ENCODE data around the gene TMEM248.

DNA sequence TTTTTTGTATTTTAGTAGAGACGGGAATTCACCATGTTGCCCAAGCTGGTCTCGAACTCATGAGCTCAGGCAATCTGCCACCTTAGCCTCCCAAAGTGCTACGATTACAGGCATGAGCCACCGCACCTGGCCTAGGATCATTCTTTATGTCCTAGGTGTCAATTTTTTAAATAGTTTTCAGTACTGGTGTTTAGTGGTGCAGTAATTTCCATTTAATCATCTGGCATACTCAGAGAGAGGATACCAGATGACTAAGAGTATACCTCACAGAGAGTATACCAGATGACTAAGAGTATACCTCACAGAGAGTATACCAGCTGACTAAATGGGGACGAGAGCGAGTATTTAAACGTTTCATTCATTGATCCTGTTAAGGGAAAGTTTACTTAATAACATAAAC, 37.3 kb upstream of the TMEM248 start:
- TF ChIP-seq, protein P1, sequence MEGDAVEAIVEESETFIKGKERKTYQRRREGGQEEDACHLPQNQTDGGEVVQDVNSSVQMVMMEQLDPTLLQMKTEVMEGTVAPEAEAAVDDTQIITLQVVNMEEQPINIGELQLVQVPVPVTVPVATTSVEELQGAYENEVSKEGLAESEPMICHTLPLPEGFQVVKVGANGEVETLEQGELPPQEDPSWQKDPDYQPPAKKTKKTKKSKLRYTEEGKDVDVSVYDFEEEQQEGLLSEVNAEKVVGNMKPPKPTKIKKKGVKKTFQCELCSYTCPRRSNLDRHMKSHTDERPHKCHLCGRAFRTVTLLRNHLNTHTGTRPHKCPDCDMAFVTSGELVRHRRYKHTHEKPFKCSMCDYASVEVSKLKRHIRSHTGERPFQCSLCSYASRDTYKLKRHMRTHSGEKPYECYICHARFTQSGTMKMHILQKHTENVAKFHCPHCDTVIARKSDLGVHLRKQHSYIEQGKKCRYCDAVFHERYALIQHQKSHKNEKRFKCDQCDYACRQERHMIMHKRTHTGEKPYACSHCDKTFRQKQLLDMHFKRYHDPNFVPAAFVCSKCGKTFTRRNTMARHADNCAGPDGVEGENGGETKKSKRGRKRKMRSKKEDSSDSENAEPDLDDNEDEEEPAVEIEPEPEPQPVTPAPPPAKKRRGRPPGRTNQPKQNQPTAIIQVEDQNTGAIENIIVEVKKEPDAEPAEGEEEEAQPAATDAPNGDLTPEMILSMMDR (IDR thresholded peaks at IDR 0.05; ENCODE audit: control extremely low read depth in 1 of 3, insufficient read depth in 1 of 3, low read depth in 1 of 3, low read length in 3 of 3) = no peak
- TF ChIP-seq TEAD4 (IDR thresholded peaks at IDR 0.05; ENCODE audit: low read depth, low read length) (no peak), GTF2F1 (IDR thresholded peaks at IDR 0.05; ENCODE audit: borderline replicate concordance, low read depth, low read length) (no peak), JUN (IDR thresholded peaks at IDR 0.05; ENCODE audit: low read depth, low read length) (no peak)
- TF ChIP-seq, protein P2, sequence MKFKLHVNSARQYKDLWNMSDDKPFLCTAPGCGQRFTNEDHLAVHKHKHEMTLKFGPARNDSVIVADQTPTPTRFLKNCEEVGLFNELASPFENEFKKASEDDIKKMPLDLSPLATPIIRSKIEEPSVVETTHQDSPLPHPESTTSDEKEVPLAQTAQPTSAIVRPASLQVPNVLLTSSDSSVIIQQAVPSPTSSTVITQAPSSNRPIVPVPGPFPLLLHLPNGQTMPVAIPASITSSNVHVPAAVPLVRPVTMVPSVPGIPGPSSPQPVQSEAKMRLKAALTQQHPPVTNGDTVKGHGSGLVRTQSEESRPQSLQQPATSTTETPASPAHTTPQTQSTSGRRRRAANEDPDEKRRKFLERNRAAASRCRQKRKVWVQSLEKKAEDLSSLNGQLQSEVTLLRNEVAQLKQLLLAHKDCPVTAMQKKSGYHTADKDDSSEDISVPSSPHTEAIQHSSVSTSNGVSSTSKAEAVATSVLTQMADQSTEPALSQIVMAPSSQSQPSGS (IDR thresholded peaks at IDR 0.05; ENCODE audit: low read length) = no peak

Measured in H1 (cell line).